SIG-M5 treated with dmso at 0.1 percent for 504 hours (cell line): ENCODE data around the gene GOLGA2.
A peak's percentile ranks its signal among the peaks of the same experiment; 100 is the strongest.

Source experiments
- DNase-seq: peaks from one replicate; lab custom pipeline; 2025; ENCODE audit not compliant: unreplicated experiment; lab: John Stamatoyannopoulos, UW

Gene GOLGA2

GRCh38 chr9:128214571-128215490, 61.0 kb downstream of the GOLGA2 start:
- no peak for DNase-seq

GRCh38 chr9:128213746-128214497, 61.9 kb downstream of the GOLGA2 start:
- DNase-seq, result no peak

GRCh38 chr9:128211981-128212281, 63.9 kb downstream of the GOLGA2 start:
- no peak for DNase-seq

GRCh38 chr9:128211186-128211980, 64.4 kb downstream of the GOLGA2 start:
- DNase-seq, result no peak

DNA sequence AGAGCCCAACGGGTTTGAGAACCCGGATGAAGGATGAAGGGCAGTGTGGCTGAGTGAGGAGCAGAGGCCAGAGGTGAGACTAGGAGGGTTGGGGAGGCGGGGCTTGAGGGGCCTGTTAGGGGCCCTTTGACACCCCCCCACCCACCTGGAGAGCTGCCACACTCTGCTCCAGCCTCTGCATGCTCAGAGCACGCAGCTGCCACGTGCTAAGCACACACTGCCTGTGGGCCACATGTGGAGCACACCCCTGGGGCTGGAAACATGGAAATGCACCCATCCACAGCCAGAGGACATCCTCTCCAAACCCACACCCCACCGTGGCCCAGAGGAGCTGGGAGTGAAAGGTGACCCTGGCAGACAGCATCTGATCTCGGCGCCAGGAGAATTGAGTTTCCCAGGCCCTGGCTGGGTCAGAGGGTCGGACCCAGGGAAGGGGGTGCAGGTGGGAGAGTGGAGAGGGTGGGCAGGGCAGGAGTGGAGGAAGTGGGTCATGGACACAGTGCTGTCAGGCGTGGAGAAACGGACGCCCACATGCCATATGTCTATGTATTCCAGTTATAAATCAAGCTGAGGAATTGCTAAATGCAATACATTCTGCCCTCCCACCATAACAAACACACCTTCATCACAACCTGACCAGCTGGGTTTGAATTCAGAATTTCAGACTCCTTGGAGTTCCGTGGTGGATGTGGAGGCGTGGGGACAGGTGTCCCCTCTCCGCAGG, 66.7 kb downstream of the GOLGA2 start:
- DNase-seq, result no peak

DNA sequence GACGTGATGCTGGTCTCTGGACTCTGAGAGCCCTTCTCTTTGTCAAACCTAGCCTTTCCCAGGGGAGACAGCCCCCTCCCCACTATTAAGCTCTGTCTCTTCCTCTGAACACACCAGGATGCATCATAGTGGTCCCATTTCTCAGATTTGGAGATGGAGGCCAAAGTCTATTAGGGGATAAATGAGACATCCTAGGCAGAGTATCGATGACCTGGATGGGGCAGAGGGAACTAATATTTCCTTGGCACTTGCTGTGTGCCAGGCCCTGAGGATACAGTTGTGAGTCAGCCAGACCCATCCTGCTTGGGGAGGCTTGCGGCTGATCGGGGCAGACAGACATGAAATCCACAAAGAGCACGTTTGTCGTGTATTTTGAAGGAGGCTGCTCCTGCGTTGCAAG, 67.4 kb downstream of the GOLGA2 start:
- DNase-seq, result no peak

GRCh38 chr9:128206916-128207910, 68.6 kb downstream of the GOLGA2 start:
- DNase-seq, result peak; percentile 83

DNA sequence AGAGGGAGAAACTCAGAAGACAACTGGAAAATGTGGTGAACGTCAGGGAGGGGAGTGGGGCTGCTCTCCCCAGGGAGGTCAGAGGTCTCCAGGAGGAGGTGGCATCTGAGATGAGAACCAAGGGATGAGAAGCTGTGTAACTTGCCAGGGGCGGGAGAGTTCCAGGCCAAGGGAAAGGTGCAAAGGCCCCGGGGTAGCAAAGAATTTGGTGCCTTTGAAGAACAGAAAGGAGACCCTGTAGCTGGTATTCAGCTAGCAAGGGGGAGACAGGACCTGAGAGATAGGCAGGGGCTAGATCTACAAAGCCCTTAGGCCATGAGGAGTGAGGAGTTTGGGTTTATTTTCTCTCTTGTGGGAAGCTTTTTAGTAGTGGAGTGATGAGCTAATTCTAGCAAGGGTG, 69.3 kb downstream of the GOLGA2 start:
- no peak for DNase-seq
